Transverse colon (tissue), 4 donors: ENCODE results near the gene LRRC74A.

Experiments used
- CTCF ChIP-seq, 5 experiments: fragments of 200-600 bp in 3 of 5; fragments of 450-650 bp in 2 of 5; sonication (generic) in 3 of 5; IDR thresholded peaks; 1 replicate in 2 of 5; 2 replicates in 3 of 5; pipeline ENCODE4 v1.5.1; 2016 to 2017; ENCODE audit warnings: antibody characterized with exemption in 5 of 5, inconsistent platforms in 3 of 5, mild to moderate bottlenecking in 2 of 5, moderate library complexity in 1 of 5
- POLR2A ChIP-seq: fragments of 450-650 bp; IDR thresholded peaks from one replicate; pipeline ENCODE4 v1.6.1; 2016; ENCODE audit warnings: antibody characterized with exemption, mild to moderate bottlenecking, moderate library complexity
- POLR2AphosphoS5 ChIP-seq, 3 donors: sonication (generic); formaldehyde crosslinking; IDR thresholded peaks; one replicate each; pipeline ENCODE4 v1.6.1; 2016; ENCODE audit warnings: antibody characterized with exemption in 3 of 3

- TF ChIP-seq POLR2A: no peak
- TF ChIP-seq CTCF (IDR thresholded peaks at IDR 0.05): no peak
- TF ChIP-seq POLR2AphosphoS5 (IDR thresholded peaks at IDR 0.05): no peak
Observed at GRCh38 chr14:76782885-76783566, 43.2 kb upstream of the LRRC74A start.
